GM23338 (cell line): ENCODE measurements around the gene FYCO1. TPM values are rescaled to one million over a fixed set of nuclear protein-coding genes. Genes with fewer than 3 reads are reported as not detected.

Experiments
- ATAC-seq: fragments of 200-7000 bp; cut with Tn5 transposase; 3 replicates; pipeline ENCODE4 v1.9.1; 2020
- DNase-seq: peaks from one replicate; pipeline ENCODE4 v3.0.0-alpha.2; 2015; ENCODE audit warnings: low spot score
- H2AFZ ChIP-seq: fragments of 200-600 bp; sonication (generic); 2 replicates; pipeline ENCODE4 v1.8.0; 2016; ENCODE audit warnings: antibody characterized with exemption, mild to moderate bottlenecking, moderate library complexity
- H3F3A ChIP-seq: fragments of 200-600 bp; sonication (generic); replicated peaks from 2 replicates; pipeline ENCODE4 v1.8.0; 2017; ENCODE audit warnings: antibody characterized with exemption, mixed run types, low read depth
- H3K27ac ChIP-seq: fragments of 200-600 bp; sonication (generic); 2 replicates; pipeline ENCODE4 v1.6.1; 2016; ENCODE audit warnings: low read depth
- H3K27me3 ChIP-seq: fragments of 200-600 bp; sonication (generic); 2 replicates; pipeline ENCODE4 v1.8.0; 2016; ENCODE audit warnings: mild to moderate bottlenecking, mixed run types, moderate library complexity; ENCODE audit not compliant: insufficient read depth
- H3K36me3 ChIP-seq: fragments of 200-600 bp; sonication (generic); 2 replicates; pipeline ENCODE4 v1.8.0; 2016; ENCODE audit warnings: mild to moderate bottlenecking; ENCODE audit not compliant: insufficient read depth
- H3K4me1 ChIP-seq: fragments of 200-600 bp; sonication (generic); 2 replicates; pipeline ENCODE4 v1.8.0; 2016; ENCODE audit warnings: mild to moderate bottlenecking, moderate library complexity; ENCODE audit not compliant: insufficient read depth
- H3K4me2 ChIP-seq: fragments of 200-600 bp; sonication (generic); 2 replicates; pipeline ENCODE4 v1.7.1; 2017; ENCODE audit warnings: mixed run types
- H3K4me3 ChIP-seq: fragments of 200-600 bp; sonication (generic); 2 replicates; pipeline ENCODE4 v1.6.1; 2016; ENCODE audit warnings: mixed run types
- H3K79me2 ChIP-seq: fragments of 200-600 bp; sonication (generic); replicated peaks from 2 replicates; pipeline ENCODE4 v1.8.0; 2017; ENCODE audit warnings: mild to moderate bottlenecking; ENCODE audit not compliant: insufficient read depth
- H3K9me2 ChIP-seq: fragments of 200-600 bp; sonication (generic); 2 replicates; pipeline ENCODE4 v1.8.0; 2017; ENCODE audit not compliant: insufficient read depth
- H4K20me1 ChIP-seq: fragments of 200-600 bp; sonication (generic); replicated peaks from 2 replicates; pipeline ENCODE4 v1.8.0; 2017; ENCODE audit warnings: mild to moderate bottlenecking; ENCODE audit not compliant: insufficient read depth
- H3K27ac Mint-ChIP-seq: 2 replicates; pipeline ENCODE4 v1.8.0; 2020; ENCODE audit warnings: inconsistent platforms, mild to moderate bottlenecking, moderate library complexity, mixed read lengths
- H3K27me3 Mint-ChIP-seq: 3 replicates; pipeline ENCODE4 v1.8.0; 2022; ENCODE audit warnings: low read depth, mild to moderate bottlenecking, moderate library complexity, mixed read lengths, inconsistent platforms; ENCODE audit not compliant: insufficient read depth, poor library complexity
- H3K36me3 Mint-ChIP-seq: 3 replicates; pipeline ENCODE4 v1.8.0; 2021; ENCODE audit warnings: low read depth, mild to moderate bottlenecking, inconsistent platforms, moderate library complexity, mixed read lengths
- H3K4me1 Mint-ChIP-seq: 3 replicates; pipeline ENCODE4 v1.8.0; 2020; ENCODE audit warnings: mild to moderate bottlenecking, inconsistent platforms, mixed read lengths
- H3K4me3 Mint-ChIP-seq: 3 replicates; pipeline ENCODE4 v1.8.0; 2021; ENCODE audit warnings: moderate library complexity, mild to moderate bottlenecking, inconsistent platforms, mixed read lengths
- H3K9me3 Mint-ChIP-seq: 3 replicates; pipeline ENCODE4 v1.8.0; 2020; ENCODE audit warnings: moderate library complexity, mild to moderate bottlenecking, inconsistent platforms, mixed read lengths
- CREB1 ChIP-seq: fragments of 250-450 bp; sonication (Bioruptor Pico); IDR thresholded peaks from 2 replicates; pipeline ENCODE4 v1.5.0; 2020; ENCODE audit warnings: low read depth, mild to moderate bottlenecking, moderate library complexity
- EZH2 ChIP-seq: fragments of 200-600 bp; sonication (generic); IDR thresholded peaks from one replicate; pipeline ENCODE4 v1.8.0; 2017; ENCODE audit warnings: antibody characterized with exemption, mild to moderate bottlenecking, low read depth; ENCODE audit not compliant: unreplicated experiment
- EZH2phosphoT487 ChIP-seq: fragments of 200-600 bp; sonication (generic); IDR thresholded peaks from one replicate; pipeline ENCODE4 v1.8.1; 2018; ENCODE audit warnings: antibody characterized with exemption; ENCODE audit not compliant: unreplicated experiment
- JUNB ChIP-seq: IDR thresholded peaks from one replicate; pipeline ENCODE4 v1.6.1; 2016; ENCODE audit warnings: antibody characterized with exemption; ENCODE audit not compliant: unreplicated experiment
- NANOG ChIP-seq: IDR thresholded peaks from 2 replicates; pipeline ENCODE4 v1.6.1; 2016; ENCODE audit warnings: antibody characterized with exemption, borderline replicate concordance
- STAT1 ChIP-seq: IDR thresholded peaks from one replicate; pipeline ENCODE4 v1.6.1; 2016; ENCODE audit warnings: antibody characterized with exemption; ENCODE audit not compliant: unreplicated experiment
- ZNF114 ChIP-seq: fragments of 250-450 bp; sonication (Bioruptor Pico); IDR thresholded peaks from 2 replicates; pipeline ENCODE4 v1.5.0; 2020; ENCODE audit warnings: mild to moderate bottlenecking, moderate library complexity
- polyA plus RNA-seq: library from polyadenylated mRNA; unstranded; fragments of >200 nt; fragmentation: Nextera tagmentation; extraction: Ambion mirVana; gene quantifications from 2 replicates; pipeline ENCODE4 v1.2.1, GENCODE V29; 2016
- total RNA-seq: library from RNA; depleted of rRNA; stranded (reverse); fragments of >200 nt; shearing (Covaris generic); gene quantifications from 2 replicates; pipeline ENCODE4 v1.2.3, GENCODE V29; 2014
- TF ChIP-seq, protein P1 (sequence below): IDR thresholded peaks from one replicate; pipeline ENCODE4 v1.6.1; 2018; ENCODE audit warnings: antibody characterized with exemption; ENCODE audit not compliant: unreplicated experiment
- TF ChIP-seq, protein P2 (sequence below), 2 experiments: fragments of 200-600 bp in 1 of 2; sonication (generic) in 1 of 2; conservative IDR thresholded peaks; 2 replicates each; pipeline versions ENCODE4 v1.5.1 to v1.6.1; 2016 to 2017; ENCODE audit warnings: antibody characterized with exemption in 2 of 2, low read depth in 2 of 2, mild to moderate bottlenecking in 2 of 2, moderate library complexity in 1 of 2
- TF ChIP-seq, protein P3 (sequence below): fragments of 250-450 bp; sonication (Bioruptor Pico); IDR thresholded peaks from 2 replicates; pipeline ENCODE4 v1.5.0; 2020; ENCODE audit warnings: mild to moderate bottlenecking, moderate library complexity

Gene FYCO1
- total and polyA plus RNA-seq, 2 experiments from 2014 or later: 4.5 to 17.2 TPM

DNA sequence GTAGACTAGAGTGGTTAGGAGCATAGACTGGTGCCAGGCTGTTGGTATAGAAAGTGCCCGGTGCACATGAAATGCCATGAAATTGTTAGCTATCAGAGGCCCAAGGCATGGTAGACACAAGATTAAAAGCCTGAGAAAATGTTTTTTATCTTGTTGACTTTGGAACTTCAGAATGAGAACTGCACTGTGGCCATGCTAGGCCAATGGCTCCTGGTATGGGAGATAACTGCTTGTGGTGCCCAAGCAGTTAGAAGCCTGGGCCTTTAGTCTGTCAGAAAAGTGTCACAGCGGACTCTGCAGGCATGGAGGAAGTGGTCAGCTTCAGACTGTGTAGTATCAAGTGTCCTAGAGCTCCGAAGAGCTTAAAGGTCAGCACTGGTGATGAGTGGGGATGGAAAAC is 11.9 kb downstream of the FYCO1 start:
- H3K79me2 ChIP-seq: peaks cover 27% of the 10 kb centered on the region
- H3K4me3 Mint-ChIP-seq: no peak overlapping the region
- no peak overlapping the region for H2AFZ ChIP-seq
- no peaks in the 10 kb centered on the region for H3K27me3 ChIP-seq
- H4K20me1 ChIP-seq: peaks cover 10% of the 10 kb centered on the region
- no peaks in the 10 kb centered on the region for H3F3A ChIP-seq
- H3K9me2 ChIP-seq: no peaks in the 10 kb centered on the region
- no peak overlapping the region for H3K27ac ChIP-seq
- ATAC-seq (no peak), DNase-seq (no peak)
- H3K9me3 Mint-ChIP-seq: no peaks in the 10 kb centered on the region; the same call in 2 of the 3 replicates
- peaks cover 4% of the 10 kb centered on the region for H3K27me3 Mint-ChIP-seq
- H3K36me3 Mint-ChIP-seq: peaks cover 40% of the 10 kb centered on the region
- H3K4me2 ChIP-seq: no peak overlapping the region
- peaks cover 6% of the 10 kb centered on the region for H3K4me1 Mint-ChIP-seq
- H3K4me3 ChIP-seq: no peak overlapping the region
- TF ChIP-seq EZH2: no peak
- TF ChIP-seq ZNF114: no peak
- TF ChIP-seq, protein P1, sequence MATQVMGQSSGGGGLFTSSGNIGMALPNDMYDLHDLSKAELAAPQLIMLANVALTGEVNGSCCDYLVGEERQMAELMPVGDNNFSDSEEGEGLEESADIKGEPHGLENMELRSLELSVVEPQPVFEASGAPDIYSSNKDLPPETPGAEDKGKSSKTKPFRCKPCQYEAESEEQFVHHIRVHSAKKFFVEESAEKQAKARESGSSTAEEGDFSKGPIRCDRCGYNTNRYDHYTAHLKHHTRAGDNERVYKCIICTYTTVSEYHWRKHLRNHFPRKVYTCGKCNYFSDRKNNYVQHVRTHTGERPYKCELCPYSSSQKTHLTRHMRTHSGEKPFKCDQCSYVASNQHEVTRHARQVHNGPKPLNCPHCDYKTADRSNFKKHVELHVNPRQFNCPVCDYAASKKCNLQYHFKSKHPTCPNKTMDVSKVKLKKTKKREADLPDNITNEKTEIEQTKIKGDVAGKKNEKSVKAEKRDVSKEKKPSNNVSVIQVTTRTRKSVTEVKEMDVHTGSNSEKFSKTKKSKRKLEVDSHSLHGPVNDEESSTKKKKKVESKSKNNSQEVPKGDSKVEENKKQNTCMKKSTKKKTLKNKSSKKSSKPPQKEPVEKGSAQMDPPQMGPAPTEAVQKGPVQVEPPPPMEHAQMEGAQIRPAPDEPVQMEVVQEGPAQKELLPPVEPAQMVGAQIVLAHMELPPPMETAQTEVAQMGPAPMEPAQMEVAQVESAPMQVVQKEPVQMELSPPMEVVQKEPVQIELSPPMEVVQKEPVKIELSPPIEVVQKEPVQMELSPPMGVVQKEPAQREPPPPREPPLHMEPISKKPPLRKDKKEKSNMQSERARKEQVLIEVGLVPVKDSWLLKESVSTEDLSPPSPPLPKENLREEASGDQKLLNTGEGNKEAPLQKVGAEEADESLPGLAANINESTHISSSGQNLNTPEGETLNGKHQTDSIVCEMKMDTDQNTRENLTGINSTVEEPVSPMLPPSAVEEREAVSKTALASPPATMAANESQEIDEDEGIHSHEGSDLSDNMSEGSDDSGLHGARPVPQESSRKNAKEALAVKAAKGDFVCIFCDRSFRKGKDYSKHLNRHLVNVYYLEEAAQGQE: no peak
- no peak for TF ChIP-seq STAT1
- no peak for TF ChIP-seq NANOG
- no peak for TF ChIP-seq CREB1
- no peak for TF ChIP-seq EZH2phosphoT487
- peaks cover 44% of the 10 kb centered on the region for H3K36me3 ChIP-seq
- H3K4me1 ChIP-seq: peaks cover 7% of the 10 kb centered on the region; the same call in 1 of the 2 replicates
- H3K27ac Mint-ChIP-seq: no peak overlapping the region

DNA sequence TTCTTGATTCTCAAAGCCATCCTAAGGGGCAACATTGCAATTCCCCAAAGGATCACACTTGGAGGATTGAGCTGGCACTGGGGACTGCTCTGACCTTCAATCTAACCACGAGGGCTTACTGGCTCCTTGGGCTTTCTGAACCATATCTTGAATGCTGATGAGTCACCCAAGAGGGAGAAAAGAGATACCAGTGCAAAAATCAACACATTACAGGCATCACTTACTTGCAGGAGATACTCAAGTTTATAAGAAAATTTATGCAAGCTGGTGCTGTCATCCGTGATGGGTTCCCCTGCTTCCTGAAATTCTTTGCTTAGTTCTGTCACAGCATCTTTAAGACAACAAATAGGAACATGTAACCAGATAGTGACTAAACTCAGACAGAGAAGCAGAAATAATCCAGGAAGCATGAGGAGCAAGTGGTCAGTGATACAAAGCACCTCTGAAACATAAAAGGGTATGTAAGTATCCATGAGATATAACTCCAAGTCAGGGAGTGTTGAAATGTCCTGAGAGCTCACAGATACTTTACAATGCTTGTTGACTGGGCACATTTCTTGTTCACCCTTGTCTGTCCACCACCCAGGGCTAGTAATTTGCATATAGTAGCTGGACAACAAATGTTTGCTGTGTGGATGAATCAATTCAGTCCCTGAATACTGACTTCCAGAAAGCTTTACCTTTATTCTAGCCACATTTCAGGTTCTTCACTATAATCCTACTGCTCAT is 14.1 kb downstream of the FYCO1 start:
- ATAC-seq: no peak
- H3K4me2 ChIP-seq: no peak overlapping the region
- TF ChIP-seq EZH2phosphoT487 (no peak), CREB1 (no peak), NANOG (no peak), JUNB (no peak)
- TF ChIP-seq, protein P2, sequence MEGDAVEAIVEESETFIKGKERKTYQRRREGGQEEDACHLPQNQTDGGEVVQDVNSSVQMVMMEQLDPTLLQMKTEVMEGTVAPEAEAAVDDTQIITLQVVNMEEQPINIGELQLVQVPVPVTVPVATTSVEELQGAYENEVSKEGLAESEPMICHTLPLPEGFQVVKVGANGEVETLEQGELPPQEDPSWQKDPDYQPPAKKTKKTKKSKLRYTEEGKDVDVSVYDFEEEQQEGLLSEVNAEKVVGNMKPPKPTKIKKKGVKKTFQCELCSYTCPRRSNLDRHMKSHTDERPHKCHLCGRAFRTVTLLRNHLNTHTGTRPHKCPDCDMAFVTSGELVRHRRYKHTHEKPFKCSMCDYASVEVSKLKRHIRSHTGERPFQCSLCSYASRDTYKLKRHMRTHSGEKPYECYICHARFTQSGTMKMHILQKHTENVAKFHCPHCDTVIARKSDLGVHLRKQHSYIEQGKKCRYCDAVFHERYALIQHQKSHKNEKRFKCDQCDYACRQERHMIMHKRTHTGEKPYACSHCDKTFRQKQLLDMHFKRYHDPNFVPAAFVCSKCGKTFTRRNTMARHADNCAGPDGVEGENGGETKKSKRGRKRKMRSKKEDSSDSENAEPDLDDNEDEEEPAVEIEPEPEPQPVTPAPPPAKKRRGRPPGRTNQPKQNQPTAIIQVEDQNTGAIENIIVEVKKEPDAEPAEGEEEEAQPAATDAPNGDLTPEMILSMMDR (conservative IDR thresholded peaks at IDR 0.05; ENCODE audit: low read depth in 2 of 2): no peak
- TF ChIP-seq, protein P3, sequence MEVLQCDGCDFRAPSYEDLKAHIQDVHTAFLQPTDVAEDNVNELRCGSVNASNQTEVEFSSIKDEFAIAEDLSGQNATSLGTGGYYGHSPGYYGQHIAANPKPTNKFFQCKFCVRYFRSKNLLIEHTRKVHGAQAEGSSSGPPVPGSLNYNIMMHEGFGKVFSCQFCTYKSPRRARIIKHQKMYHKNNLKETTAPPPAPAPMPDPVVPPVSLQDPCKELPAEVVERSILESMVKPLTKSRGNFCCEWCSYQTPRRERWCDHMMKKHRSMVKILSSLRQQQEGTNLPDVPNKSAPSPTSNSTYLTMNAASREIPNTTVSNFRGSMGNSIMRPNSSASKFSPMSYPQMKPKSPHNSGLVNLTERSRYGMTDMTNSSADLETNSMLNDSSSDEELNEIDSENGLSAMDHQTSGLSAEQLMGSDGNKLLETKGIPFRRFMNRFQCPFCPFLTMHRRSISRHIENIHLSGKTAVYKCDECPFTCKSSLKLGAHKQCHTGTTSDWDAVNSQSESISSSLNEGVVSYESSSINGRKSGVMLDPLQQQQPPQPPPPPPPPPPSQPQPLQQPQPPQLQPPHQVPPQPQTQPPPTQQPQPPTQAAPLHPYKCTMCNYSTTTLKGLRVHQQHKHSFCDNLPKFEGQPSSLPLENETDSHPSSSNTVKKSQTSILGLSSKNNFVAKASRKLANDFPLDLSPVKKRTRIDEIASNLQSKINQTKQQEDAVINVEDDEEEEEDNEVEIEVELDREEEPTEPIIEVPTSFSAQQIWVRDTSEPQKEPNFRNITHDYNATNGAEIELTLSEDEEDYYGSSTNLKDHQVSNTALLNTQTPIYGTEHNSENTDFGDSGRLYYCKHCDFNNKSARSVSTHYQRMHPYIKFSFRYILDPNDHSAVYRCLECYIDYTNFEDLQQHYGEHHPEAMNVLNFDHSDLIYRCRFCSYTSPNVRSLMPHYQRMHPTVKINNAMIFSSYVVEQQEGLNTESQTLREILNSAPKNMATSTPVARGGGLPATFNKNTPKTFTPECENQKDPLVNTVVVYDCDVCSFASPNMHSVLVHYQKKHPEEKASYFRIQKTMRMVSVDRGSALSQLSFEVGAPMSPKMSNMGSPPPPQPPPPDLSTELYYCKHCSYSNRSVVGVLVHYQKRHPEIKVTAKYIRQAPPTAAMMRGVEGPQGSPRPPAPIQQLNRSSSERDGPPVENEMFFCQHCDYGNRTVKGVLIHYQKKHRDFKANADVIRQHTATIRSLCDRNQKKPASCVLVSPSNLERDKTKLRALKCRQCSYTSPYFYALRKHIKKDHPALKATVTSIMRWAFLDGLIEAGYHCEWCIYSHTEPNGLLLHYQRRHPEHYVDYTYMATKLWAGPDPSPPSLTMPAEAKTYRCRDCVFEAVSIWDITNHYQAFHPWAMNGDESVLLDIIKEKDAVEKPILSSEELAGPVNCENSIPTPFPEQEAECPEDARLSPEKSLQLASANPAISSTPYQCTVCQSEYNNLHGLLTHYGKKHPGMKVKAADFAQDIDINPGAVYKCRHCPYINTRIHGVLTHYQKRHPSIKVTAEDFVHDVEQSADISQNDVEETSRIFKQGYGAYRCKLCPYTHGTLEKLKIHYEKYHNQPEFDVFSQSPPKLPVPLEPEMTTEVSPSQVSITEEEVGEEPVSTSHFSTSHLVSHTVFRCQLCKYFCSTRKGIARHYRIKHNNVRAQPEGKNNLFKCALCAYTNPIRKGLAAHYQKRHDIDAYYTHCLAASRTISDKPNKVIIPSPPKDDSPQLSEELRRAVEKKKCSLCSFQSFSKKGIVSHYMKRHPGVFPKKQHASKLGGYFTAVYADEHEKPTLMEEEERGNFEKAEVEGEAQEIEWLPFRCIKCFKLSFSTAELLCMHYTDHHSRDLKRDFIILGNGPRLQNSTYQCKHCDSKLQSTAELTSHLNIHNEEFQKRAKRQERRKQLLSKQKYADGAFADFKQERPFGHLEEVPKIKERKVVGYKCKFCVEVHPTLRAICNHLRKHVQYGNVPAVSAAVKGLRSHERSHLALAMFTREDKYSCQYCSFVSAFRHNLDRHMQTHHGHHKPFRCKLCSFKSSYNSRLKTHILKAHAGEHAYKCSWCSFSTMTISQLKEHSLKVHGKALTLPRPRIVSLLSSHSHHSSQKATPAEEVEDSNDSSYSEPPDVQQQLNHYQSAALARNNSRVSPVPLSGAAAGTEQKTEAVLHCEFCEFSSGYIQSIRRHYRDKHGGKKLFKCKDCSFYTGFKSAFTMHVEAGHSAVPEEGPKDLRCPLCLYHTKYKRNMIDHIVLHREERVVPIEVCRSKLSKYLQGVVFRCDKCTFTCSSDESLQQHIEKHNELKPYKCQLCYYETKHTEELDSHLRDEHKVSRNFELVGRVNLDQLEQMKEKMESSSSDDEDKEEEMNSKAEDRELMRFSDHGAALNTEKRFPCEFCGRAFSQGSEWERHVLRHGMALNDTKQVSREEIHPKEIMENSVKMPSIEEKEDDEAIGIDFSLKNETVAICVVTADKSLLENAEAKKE (CRISPR knock-in tag): no peak

More for the DNA sequence above, 14.1 kb downstream of the FYCO1 start:
- peaks cover 5% of the 10 kb centered on the region for H3K79me2 ChIP-seq
- no peaks in the 10 kb centered on the region for H3K27me3 ChIP-seq
- H3K27ac ChIP-seq: no peak overlapping the region
- H3K4me3 ChIP-seq: no peak overlapping the region
- peaks cover 9% of the 10 kb centered on the region for H4K20me1 ChIP-seq
- H3K4me1 Mint-ChIP-seq: no peaks in the 10 kb centered on the region
- H2AFZ ChIP-seq: no peak overlapping the region
- H3K27ac Mint-ChIP-seq: no peak overlapping the region
- no peak overlapping the region for H3K4me3 Mint-ChIP-seq
- no peak for DNase-seq
- no peaks in the 10 kb centered on the region for H3K4me1 ChIP-seq
- no peaks in the 10 kb centered on the region; the same call in 2 of the 3 replicates for H3K9me3 Mint-ChIP-seq
- H3K27me3 Mint-ChIP-seq: peaks cover 4% of the 10 kb centered on the region
- no peaks in the 10 kb centered on the region for H3F3A ChIP-seq
- H3K9me2 ChIP-seq: no peaks in the 10 kb centered on the region
- peaks cover 47% of the 10 kb centered on the region for H3K36me3 Mint-ChIP-seq
- peaks cover 55% of the 10 kb centered on the region for H3K36me3 ChIP-seq
